NCI-H2227 (cell line): ENCODE results near the gene DLX4.

ENCODE experiments used
- DNase-seq: peaks from one replicate; lab custom pipeline; 2025; ENCODE audit not compliant: unreplicated experiment; lab: John Stamatoyannopoulos, UW

DLX4 gene

GRCh38 chr17:49946964-49947584, 21.9 kb upstream of the DLX4 start:
- no peak for DNase-seq

- no peak for DNase-seq
Measured at GRCh38 chr17:49949634-49950033, 19.4 kb upstream of the DLX4 start.

GRCh38 chr17:49951362-49952082, 17.5 kb upstream of the DLX4 start:
- DNase-seq, result no peak

- peak; percentile 89 for DNase-seq
Measured at GRCh38 chr17:49952209-49952911, 16.6 kb upstream of the DLX4 start.

- no peak for DNase-seq
Measured at GRCh38 chr17:49952912-49953497, 16.0 kb upstream of the DLX4 start.

- no peak for DNase-seq
Measured at GRCh38 chr17:49955157-49955556, 13.8 kb upstream of the DLX4 start.

GRCh38 chr17:49956780-49957179, 12.2 kb upstream of the DLX4 start:
- DNase-seq, result no peak

GRCh38 chr17:49957350-49957749, 11.6 kb upstream of the DLX4 start:
- no peak for DNase-seq

GRCh38 chr17:49958723-49959122, 10.3 kb upstream of the DLX4 start:
- no peak for DNase-seq

GRCh38 chr17:49959183-49959935, 9.6 kb upstream of the DLX4 start:
- DNase-seq, result no peak

- no peak for DNase-seq
Measured at GRCh38 chr17:49962599-49963308, 6.2 kb upstream of the DLX4 start.

- no peak for DNase-seq
Measured at GRCh38 chr17:49963309-49963625, 5.7 kb upstream of the DLX4 start.

GRCh38 chr17:49963626-49964302, 5.2 kb upstream of the DLX4 start:
- DNase-seq, result no peak

- no peak for DNase-seq
Measured at GRCh38 chr17:49964303-49964768, 4.7 kb upstream of the DLX4 start.

GRCh38 chr17:49964769-49965523, 4.0 kb upstream of the DLX4 start:
- no peak for DNase-seq

GRCh38 chr17:49965524-49965909, 3.5 kb upstream of the DLX4 start:
- DNase-seq, result no peak

GRCh38 chr17:49966767-49967166, 2.2 kb upstream of the DLX4 start:
- no peak for DNase-seq

GRCh38 chr17:49967205-49967604, 1.8 kb upstream of the DLX4 start:
- no peak for DNase-seq
